K562 (cell line): ENCODE measurements around the gene ANKS3. TPM values are rescaled to one million over a fixed set of nuclear protein-coding genes. Genes with fewer than 3 reads are reported as not detected.

Source experiments
- FIP1L1 ChIP-seq: fragments of 200-400 bp; formaldehyde crosslinking; IDR thresholded peaks from 2 replicates; pipeline ENCODE4 v1.6.1; 2018; ENCODE audit warnings: mild to moderate bottlenecking, low read depth, low read length; ENCODE audit not compliant: poor library complexity, severe bottlenecking
- HLTF ChIP-seq: fragments of 450-650 bp; IDR thresholded peaks from 2 replicates; pipeline ENCODE4 v1.6.1; 2016
- HNRNPLL ChIP-seq: fragments of 200-400 bp; formaldehyde crosslinking; IDR thresholded peaks from 2 replicates; pipeline ENCODE4 v1.6.1; 2017; ENCODE audit warnings: low read length, low read depth, mild to moderate bottlenecking; ENCODE audit not compliant: poor library complexity, severe bottlenecking
- TFE3 ChIP-seq: fragments of 450-650 bp; formaldehyde crosslinking; IDR thresholded peaks from 2 replicates; pipeline ENCODE4 v1.4.0; 2020; ENCODE audit warnings: mild to moderate bottlenecking, mixed read lengths
- WHSC1 ChIP-seq: IDR thresholded peaks from one replicate; pipeline ENCODE4 v1.6.1; 2012; ENCODE audit warnings: low read length, control low read depth, inconsistent platforms
- YY1 ChIP-seq, 3 experiments: IDR thresholded peaks; 2 replicates each; pipeline ENCODE4 v1.6.1; 2011; ENCODE audit warnings: low read length in 2 of 3, mild to moderate bottlenecking in 2 of 3, moderate library complexity in 2 of 3, borderline replicate concordance in 1 of 3, control low read depth in 1 of 3, low read depth in 1 of 3; ENCODE audit not compliant: insufficient read depth in 3 of 3, insufficient replicate concordance in 2 of 3, control insufficient read depth in 1 of 3, insufficient read length in 1 of 3; ENCODE audit errors: extremely low read depth in 1 of 3
- ZBTB33 ChIP-seq: sonication (generic); formaldehyde crosslinking; IDR thresholded peaks from 2 replicates; pipeline ENCODE4 v1.8.1; 2023; ENCODE audit warnings: mild to moderate bottlenecking, missing genetic modification reagents
- ZNF143 ChIP-seq: sonication (generic); formaldehyde crosslinking; IDR thresholded peaks from 2 replicates; pipeline ENCODE4 v1.9.0; 2022; ENCODE audit warnings: mild to moderate bottlenecking, missing genetic modification reagents
- ZNF277 ChIP-seq: fragments of 250-450 bp; sonication (Bioruptor Pico); IDR thresholded peaks from 2 replicates; pipeline ENCODE4 v1.8.0; 2022; ENCODE audit warnings: inconsistent platforms, mild to moderate bottlenecking, moderate library complexity, borderline replicate concordance
- ZNF318 ChIP-seq, 2 experiments: fragments of 450-650 bp; IDR thresholded peaks; 2 replicates each; pipeline ENCODE4 v1.6.1; 2016; ENCODE audit warnings: mild to moderate bottlenecking in 2 of 2, borderline replicate concordance in 1 of 2, low read depth in 1 of 2, moderate library complexity in 1 of 2
- ZNF75A ChIP-seq: fragments of 450-650 bp; formaldehyde crosslinking; IDR thresholded peaks from 2 replicates; pipeline ENCODE4 v1.4.0; 2020; ENCODE audit warnings: mild to moderate bottlenecking
- polyA plus RNA-seq, 8 experiments: library from polyadenylated mRNA; depleted of rRNA in 4 of 8; stranded (reverse) in 5 of 8; unstranded in 3 of 8; fragments of >200 nt; fragmentation: Nextera tagmentation in 2 of 8; fragmentation: Illumina TruSeq in 1 of 8; extraction: Ambion mirVana in 2 of 8; extraction: Trizol in 1 of 8; gene quantifications; 2 replicates each; pipeline versions ENCODE4 v1.2.1 to v1.2.3, GENCODE V29; 2011 to 2014; ENCODE audit warnings: inconsistent platforms in 1 of 8, missing spikeins in 1 of 8
- total RNA-seq, 7 experiments: library from RNA; depleted of rRNA in 6 of 7; stranded (reverse); fragments of >200 nt in 6 of 7; fragmentation: Illumina TruSeq in 2 of 7; extraction: Trizol in 2 of 7; gene quantifications; 2 replicates each; pipeline versions ENCODE4 v1.2.1 to v1.2.3, GENCODE V29; 2011 to 2021; ENCODE audit warnings: low replicate concordance in 1 of 7

The ANKS3 gene
- total and polyA plus RNA-seq, 9 of the 15 experiments (the other 6 are each of a cell fraction or from before 2014, with no cell fraction given): 0.43 to 25.7 (median 14.8) TPM

GRCh38 chr16:4765511-4766474 lies 31.7 kb upstream of the ANKS3 start (continued):
- TF ChIP-seq ZNF277 (CRISPR knock-in tag): no peak
- TF ChIP-seq YY1 (IDR thresholded peaks at IDR 0.05; ENCODE audit: borderline replicate concordance in 1 of 3, control insufficient read depth in 1 of 3, extremely low read depth in 1 of 3, insufficient read depth in 3 of 3, insufficient read length in 1 of 3, insufficient replicate concordance in 2 of 3, low read depth in 1 of 3, low read length in 2 of 3): no peak
- peak; percentile 53 for TF ChIP-seq TFE3 (CRISPR knock-in tag)
- TF ChIP-seq WHSC1: no peak
- TF ChIP-seq HLTF: no peak
- no peak for TF ChIP-seq ZNF143 (CRISPR knock-in tag)
- peak; percentile 87 for TF ChIP-seq ZBTB33
- no peak for TF ChIP-seq ZNF318 (IDR thresholded peaks at IDR 0.05; ENCODE audit: borderline replicate concordance in 1 of 2, low read depth in 1 of 2)
- no peak for TF ChIP-seq ZNF75A (CRISPR knock-in tag)
- no peak for TF ChIP-seq HNRNPLL
- no peak for TF ChIP-seq FIP1L1
